ENCODE results near the gene PRTFDC1.
"Not testable (repeated sequence)": the region's sequence is repeated elsewhere in the genome, so short reads cannot be mapped to it uniquely, and the experiment has no call there.

Gene PRTFDC1

DNA sequence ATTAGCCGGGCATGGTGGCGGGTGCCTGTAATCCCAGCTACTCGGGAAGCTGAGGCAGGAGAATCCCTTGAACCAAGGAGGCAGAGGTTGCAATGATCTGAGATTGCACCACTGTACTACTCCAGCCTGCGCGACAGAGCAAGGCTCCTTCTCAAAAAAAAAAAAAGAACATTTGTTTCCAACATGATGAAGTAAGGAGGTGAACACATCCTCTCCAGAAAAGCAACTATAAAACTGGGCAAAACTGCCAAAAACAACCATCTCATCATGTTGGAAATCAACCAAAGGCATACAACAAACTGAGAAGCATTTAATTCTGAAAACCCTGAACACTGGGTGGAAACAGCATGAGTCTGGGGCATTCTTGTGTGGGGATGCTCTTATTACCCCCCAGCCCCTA lies 14.3 kb downstream of the PRTFDC1 start:
- Mint-ChIP-seq H3K36me3 (ENCODE audit: insufficient read depth) (no peaks in the 10 kb centered on the region), H3K27me3 (no peaks in the 10 kb centered on the region), H3K9me3 (no peaks in the 10 kb centered on the region), H3K4me3 (no peak overlapping the region), H3K4me1 (ENCODE audit: low read depth in 2 of 2) (peaks cover 0 to 7% of the 10 kb centered on the region in 2 donors), H3K27ac (peak overlapping the region in 1 of 2 donors; percentile 23)
- ATAC-seq (replicated peaks) (no peak), DNase-seq (no peak)

DNA sequence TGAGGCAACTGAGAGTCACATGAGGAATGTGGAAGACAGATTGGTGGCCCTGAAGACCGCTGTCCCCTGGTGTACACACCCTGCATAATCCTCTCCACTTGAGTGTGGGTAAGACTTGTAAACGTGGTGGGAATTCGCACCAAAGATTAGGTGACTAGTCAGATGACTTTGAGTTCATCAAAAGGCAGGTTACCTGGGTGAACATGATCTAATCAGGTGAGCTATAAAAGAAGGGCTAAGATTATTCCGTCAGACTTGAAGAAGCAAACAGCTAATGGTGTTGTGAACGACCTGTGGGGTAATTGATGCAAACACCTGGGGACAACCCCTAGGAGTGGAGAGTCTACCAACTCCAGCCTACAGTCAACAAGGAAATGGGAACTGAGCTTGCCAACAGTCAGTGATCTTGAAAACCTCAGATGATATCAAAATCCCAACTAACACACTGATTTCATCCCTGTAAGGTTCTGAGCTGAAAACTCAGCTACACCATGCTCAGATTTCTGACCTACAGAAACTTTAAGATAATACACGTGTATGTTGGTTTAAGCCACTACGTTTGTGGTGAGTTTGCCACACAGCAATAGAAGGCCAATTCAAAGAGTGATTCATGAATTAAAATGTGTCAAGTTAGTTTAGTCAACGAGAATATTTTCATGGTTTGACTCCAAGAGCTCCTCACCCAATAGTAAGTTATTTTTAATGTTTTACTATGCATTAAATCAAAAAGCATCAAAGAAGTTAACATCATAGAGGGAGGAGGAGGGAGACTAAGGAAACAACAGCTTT lies 16.7 kb downstream of the PRTFDC1 start:
- H3K36me3 Mint-ChIP-seq (ENCODE audit: insufficient read depth): no peaks in the 10 kb centered on the region
- ATAC-seq (replicated peaks) (no peak), DNase-seq (no peak)
- no peaks in the 10 kb centered on the region for H3K9me3 Mint-ChIP-seq
- H3K27ac Mint-ChIP-seq: no peak overlapping the region
- no peak overlapping the region for H3K4me3 Mint-ChIP-seq
- H3K4me1 Mint-ChIP-seq (ENCODE audit: low read depth in 2 of 2): peaks cover 0 to 7% of the 10 kb centered on the region in 2 donors
- H3K27me3 Mint-ChIP-seq: no peaks in the 10 kb centered on the region

DNA sequence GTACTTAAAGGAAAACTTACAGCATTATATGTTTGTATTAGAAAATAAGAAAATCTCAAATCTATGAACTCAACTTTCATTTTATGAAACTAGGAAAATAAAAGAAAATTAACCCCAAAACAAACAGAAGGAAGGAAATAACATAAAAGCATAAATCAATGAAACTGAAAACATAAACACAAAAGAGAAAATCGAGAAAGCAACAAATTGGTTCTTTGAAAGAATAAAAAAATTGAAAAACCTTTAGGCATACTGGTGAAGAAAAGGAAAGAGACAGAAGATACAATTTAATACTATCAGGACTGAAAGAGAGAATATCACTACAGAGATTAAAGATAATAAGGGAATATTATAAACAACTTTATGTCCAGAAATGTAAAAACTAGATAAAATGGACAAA lies 21.2 kb downstream of the PRTFDC1 start:
- H3K27ac Mint-ChIP-seq: no peak overlapping the region
- no peak overlapping the region for H3K4me3 Mint-ChIP-seq
- H3K36me3 Mint-ChIP-seq (ENCODE audit: insufficient read depth): no peaks in the 10 kb centered on the region
- ATAC-seq (replicated peaks) (no peak), DNase-seq (no peak)
- H3K9me3 Mint-ChIP-seq: no peaks in the 10 kb centered on the region
- H3K27me3 Mint-ChIP-seq: no peaks in the 10 kb centered on the region
- H3K4me1 Mint-ChIP-seq (ENCODE audit: low read depth in 2 of 2): peaks cover 11 to 12% of the 10 kb centered on the region in 2 donors

DNA sequence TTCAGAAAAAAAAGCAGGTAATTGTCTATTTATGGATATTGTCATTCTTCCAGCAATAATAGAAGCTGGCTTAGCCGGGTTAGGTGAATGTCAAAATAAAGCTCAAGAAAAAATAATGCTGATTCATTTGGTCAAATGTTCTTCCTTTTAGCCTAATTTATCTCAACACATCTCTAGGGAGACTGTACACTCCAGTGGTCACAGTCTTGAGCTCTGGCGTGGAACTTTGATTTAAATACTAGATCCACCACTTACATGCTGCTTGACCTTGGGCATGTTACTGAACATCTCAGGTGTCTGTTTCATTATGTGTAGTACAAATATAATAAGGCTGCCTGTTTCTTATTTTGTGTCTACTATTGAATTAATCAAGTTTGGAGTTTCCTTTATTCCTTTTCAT lies 22.0 kb downstream of the PRTFDC1 start:
- no peaks in the 10 kb centered on the region for H3K27me3 Mint-ChIP-seq
- H3K27ac Mint-ChIP-seq: no peak overlapping the region
- H3K36me3 Mint-ChIP-seq (ENCODE audit: insufficient read depth): no peaks in the 10 kb centered on the region
- ATAC-seq (replicated peaks): no peak
- no peaks in the 10 kb centered on the region for H3K9me3 Mint-ChIP-seq
- peaks cover 12 to 14% of the 10 kb centered on the region in 2 donors for H3K4me1 Mint-ChIP-seq (ENCODE audit: low read depth in 2 of 2)
- no peak for DNase-seq
- H3K4me3 Mint-ChIP-seq: no peak overlapping the region

DNA sequence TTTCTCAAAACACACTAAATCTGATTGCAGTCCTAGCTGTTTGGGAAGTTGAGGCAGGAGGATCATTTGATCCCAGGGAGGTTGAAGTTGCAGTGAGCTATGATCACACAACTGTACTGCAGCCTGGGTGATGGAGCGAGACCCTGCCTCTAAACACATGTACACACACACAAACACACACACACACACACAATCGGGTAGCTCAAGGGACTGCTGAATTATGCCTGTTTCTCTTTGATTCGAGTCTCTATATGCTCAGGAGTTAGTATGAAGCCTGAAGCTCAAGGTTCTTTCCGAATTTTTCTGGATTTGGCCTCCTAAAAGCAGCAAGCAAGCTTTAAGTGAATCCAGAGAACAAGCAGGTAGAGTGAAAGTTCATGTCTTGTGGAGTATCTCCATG lies 22.5 kb downstream of the PRTFDC1 start:
- no peak overlapping the region for H3K27ac Mint-ChIP-seq
- no peaks in the 10 kb centered on the region for H3K9me3 Mint-ChIP-seq
- no peak overlapping the region for H3K4me3 Mint-ChIP-seq

DNA sequence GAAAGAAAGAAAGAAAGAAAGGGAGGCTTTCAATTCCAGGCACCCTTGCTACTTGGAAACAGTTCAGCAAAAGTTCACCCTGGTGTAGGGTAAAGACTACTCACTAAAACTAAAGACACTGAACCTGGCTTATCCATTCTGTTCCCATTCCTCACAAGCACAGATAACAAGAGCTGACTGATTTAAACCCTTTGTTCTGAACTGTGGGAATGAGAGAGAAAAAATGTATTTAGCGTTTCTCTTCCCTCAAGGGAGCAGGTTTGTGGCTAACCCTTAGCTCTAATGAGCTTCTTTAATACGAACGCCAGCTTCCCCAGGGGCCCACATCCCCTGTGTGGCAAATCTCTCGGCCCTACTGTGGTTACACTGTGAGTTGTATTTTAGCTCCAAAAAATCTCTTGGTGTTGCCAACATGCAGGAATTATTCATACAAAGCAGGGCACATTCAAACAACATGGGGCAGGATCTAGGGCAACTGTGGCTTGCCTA lies 23.3 kb downstream of the PRTFDC1 start:
- no peaks in the 10 kb centered on the region for H3K36me3 Mint-ChIP-seq (ENCODE audit: insufficient read depth)
- peak overlapping the region in 1 of 2 donors; percentile 21 for H3K4me3 Mint-ChIP-seq
- no peak overlapping the region for H3K27ac Mint-ChIP-seq
- no peak for ATAC-seq (replicated peaks)
- no peaks in the 10 kb centered on the region for H3K27me3 Mint-ChIP-seq
- DNase-seq: no peak
- peaks cover 11 to 12% of the 10 kb centered on the region in 2 donors for H3K4me1 Mint-ChIP-seq (ENCODE audit: low read depth in 2 of 2)
- peaks cover 0 to 2% of the 10 kb centered on the region in 2 donors for H3K9me3 Mint-ChIP-seq

More for the DNA sequence above, 22.5 kb downstream of the PRTFDC1 start:
- DNase-seq (no peak), ATAC-seq (replicated peaks) (no peak)
- no peaks in the 10 kb centered on the region for H3K27me3 Mint-ChIP-seq
- no peaks in the 10 kb centered on the region for H3K36me3 Mint-ChIP-seq (ENCODE audit: insufficient read depth)
- peaks cover 12 to 14% of the 10 kb centered on the region in 2 donors for H3K4me1 Mint-ChIP-seq (ENCODE audit: low read depth in 2 of 2)

DNA sequence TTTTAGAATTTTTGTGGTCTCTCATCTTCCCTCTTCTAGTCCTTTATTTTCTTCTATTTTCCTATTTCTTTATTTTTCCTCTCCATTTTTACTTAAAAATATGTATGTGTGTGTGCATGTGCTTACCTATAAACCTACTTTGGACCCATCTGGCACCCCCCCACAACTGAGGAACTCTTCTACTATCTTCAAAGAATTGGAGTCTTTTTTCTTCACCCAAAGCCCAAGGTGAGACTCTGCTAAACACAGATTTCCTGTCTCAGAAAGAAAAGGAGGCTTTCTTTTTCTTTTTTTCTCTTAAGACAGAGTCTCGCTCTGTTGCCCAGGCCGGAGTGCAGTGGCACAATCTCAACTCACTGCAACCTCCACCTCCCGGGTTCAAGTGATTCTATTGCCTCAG lies 24.2 kb downstream of the PRTFDC1 start:
- Mint-ChIP-seq H3K9me3 (peaks cover 0 to 5% of the 10 kb centered on the region in 2 donors), H3K27me3 (no peaks in the 10 kb centered on the region), H3K36me3 (ENCODE audit: insufficient read depth) (no peaks in the 10 kb centered on the region), H3K27ac (peak overlapping the region; percentile 4 to 64), H3K4me3 (peak overlapping the region in 1 of 2 donors; percentile 45), H3K4me1 (ENCODE audit: low read depth in 2 of 2) (peaks cover 11 to 12% of the 10 kb centered on the region in 2 donors)
- ATAC-seq (replicated peaks) (peak; percentile 27), DNase-seq (no peak)

DNA sequence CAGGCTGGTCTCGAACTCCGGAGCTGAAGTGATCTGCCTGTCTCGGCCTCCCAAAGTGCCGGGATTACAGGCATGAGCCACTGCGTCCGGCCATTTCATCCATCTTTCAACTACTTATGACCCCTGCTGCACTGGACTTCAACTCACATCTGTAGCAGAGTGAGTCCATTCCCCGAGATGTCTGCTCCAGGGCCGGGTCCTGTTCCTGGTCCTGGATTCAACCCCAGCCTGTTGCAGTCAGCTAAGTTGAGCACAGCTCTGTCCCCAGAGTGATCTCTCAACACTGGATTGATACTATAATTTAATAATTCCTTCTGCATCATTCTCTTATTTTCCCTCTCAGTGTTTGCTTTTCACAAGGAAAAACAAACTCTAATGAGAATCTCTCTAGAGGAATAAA lies 25.8 kb downstream of the PRTFDC1 start:
- H3K4me1 Mint-ChIP-seq (ENCODE audit: low read depth in 2 of 2): peaks cover 11 to 14% of the 10 kb centered on the region in 2 donors
- H3K4me3 Mint-ChIP-seq: no peak overlapping the region
- no peak for ATAC-seq (replicated peaks)
- no peak overlapping the region for H3K27ac Mint-ChIP-seq
- DNase-seq: no peak
- H3K36me3 Mint-ChIP-seq (ENCODE audit: insufficient read depth): no peaks in the 10 kb centered on the region
- H3K9me3 Mint-ChIP-seq: peaks cover 0 to 5% of the 10 kb centered on the region in 2 donors
- no peaks in the 10 kb centered on the region for H3K27me3 Mint-ChIP-seq

DNA sequence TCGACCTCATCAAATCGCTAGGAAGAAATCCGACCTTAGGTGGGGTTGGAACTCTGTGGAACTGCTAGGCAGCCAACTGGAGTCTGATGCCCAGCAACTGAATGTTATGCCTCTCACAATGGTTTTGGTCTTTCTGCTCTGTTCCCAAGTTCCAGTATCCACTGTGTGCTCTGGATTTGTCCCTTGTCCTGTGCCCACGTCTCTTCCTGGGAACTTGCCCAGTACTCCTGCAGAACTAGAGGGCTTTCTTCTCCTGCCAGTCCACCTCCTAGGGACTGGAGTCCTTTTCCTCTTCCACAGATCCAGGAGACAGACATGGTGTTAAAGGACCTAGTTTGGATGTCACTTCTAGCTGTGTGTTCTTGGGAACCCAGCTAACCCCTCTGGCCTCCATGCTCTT lies 26.6 kb downstream of the PRTFDC1 start:
- H3K4me1 Mint-ChIP-seq (ENCODE audit: low read depth in 2 of 2): peaks cover 18 to 21% of the 10 kb centered on the region in 2 donors
- no peak for DNase-seq
- no peak overlapping the region for H3K27ac Mint-ChIP-seq
- no peaks in the 10 kb centered on the region for H3K27me3 Mint-ChIP-seq
- peaks cover 0 to 5% of the 10 kb centered on the region in 2 donors for H3K9me3 Mint-ChIP-seq
- H3K4me3 Mint-ChIP-seq: no peak overlapping the region
- no peak for ATAC-seq (replicated peaks)
- H3K36me3 Mint-ChIP-seq (ENCODE audit: insufficient read depth): no peaks in the 10 kb centered on the region

DNA sequence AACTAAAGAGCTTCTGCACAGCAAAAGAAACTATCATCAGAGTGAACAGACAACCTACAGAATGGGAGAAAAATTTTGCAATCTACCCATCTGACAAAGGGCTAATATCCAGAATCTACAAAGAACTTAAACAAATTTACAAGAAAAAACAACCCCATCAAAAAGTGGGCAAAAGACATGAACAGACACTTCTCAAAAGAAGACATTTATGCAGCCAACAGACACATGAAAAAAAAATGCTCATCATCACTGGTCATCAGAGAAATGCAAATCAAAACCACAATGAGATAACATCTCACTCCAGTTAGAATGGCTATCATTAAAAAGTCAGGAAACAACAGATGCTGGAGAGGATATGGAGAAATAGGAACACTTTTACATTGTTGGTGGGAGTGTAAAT lies 27.9 kb downstream of the PRTFDC1 start:
- not testable (repeated sequence) for H3K27ac Mint-ChIP-seq; ATAC-seq (replicated peaks)

DNA sequence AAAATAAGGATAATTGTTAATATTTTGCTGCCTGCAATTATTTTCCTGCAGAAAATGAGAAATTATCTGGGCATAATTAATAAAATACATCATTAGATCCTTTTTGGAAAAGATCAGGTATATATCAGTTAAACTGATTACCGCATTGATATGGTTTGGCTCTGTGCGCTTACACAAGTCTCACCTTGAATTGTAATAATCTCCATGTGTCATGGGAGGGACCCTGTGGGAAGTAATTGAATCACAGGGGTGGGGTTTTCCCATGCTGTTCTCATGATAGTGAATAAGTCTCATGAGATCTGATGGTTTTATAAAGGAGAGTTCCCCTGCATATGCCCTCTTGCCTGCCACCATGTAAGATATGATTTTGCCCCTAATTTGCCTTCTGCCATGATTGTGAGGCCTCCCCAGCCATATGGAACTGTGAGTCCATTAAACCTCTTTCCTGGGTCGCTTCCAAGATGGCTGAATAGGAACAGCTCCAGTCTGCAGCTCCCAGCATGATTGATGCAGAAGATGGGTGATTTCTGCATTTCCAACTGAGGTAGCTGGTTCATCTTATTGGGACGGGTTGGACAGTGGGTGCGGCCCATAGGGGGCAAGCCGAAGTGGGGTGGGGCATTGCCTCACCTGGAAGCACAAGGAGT lies 30.1 kb downstream of the PRTFDC1 start:
- not testable (repeated sequence) for H3K36me3 Mint-ChIP-seq (ENCODE audit: insufficient read depth); ATAC-seq (replicated peaks); DNase-seq; H3K27me3 Mint-ChIP-seq; H3K4me3 Mint-ChIP-seq; H3K9me3 Mint-ChIP-seq
- Mint-ChIP-seq H3K4me1 (ENCODE audit: low read depth in 2 of 2) (peaks cover 13 to 16% of the 10 kb centered on the region in 2 donors), H3K27ac (peak overlapping the region in 1 of 2 donors; percentile 44)

More for the DNA sequence above, 27.9 kb downstream of the PRTFDC1 start:
- not testable (repeated sequence) for H3K9me3 Mint-ChIP-seq; H3K4me3 Mint-ChIP-seq; H3K36me3 Mint-ChIP-seq (ENCODE audit: insufficient read depth); DNase-seq; H3K27me3 Mint-ChIP-seq
- peaks cover 19 to 26% of the 10 kb centered on the region in 2 donors for H3K4me1 Mint-ChIP-seq (ENCODE audit: low read depth in 2 of 2)

DNA sequence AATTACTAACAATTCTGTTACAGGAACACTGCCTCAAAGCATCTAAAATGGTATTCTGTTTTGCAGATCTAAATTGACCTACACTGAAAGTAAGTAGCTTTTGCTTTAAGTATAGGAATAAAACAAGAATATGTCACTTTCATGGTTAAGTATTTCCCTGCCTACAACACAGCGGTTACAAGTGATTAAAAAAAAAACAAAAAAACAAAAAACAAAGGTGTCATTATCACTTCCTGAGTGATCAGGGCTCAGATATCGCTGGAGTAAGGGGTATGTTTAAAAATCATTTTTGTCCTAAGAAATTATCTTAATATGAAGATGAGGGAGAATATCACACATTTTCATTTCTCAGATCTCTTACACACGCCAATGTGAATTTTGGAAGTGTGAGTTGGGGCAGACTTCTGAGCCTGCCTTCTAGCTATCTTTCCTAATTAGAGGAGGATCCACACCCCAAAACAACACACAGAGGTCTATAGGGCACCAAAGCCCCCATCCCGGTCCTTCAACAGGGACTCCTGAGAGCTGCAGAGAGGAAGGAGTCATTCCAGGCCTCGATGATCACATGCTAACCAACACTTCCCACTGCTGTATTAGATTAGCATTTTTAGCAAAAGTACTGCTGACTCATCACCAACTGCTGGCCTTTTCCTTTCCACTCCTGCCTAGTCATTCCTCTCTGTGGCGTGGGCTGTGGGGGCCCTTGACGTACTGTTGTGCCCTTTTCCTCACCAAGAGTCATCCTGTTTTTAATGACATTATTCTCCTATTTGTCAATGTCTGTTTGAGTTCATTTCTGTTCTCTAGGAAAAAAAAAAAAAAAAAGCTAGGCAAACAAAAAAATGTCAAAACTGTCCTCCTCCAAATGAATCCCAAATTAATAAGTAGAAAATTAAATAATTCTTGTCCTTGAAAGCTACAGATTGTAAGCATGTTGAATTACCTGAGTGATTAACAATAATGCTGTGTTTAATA lies 31.2 kb downstream of the PRTFDC1 start:
- Mint-ChIP-seq H3K27me3 (no peaks in the 10 kb centered on the region), H3K4me1 (ENCODE audit: low read depth in 2 of 2) (peaks cover 11 to 16% of the 10 kb centered on the region in 2 donors), H3K27ac (peak overlapping the region; percentile 16 to 56), H3K36me3 (ENCODE audit: insufficient read depth) (no peaks in the 10 kb centered on the region), H3K9me3 (peaks cover 0 to 5% of the 10 kb centered on the region in 2 donors), H3K4me3 (peak overlapping the region; percentile 31 to 62)
- ATAC-seq (replicated peaks) (peak; percentile 67), DNase-seq (no peak)

DNA sequence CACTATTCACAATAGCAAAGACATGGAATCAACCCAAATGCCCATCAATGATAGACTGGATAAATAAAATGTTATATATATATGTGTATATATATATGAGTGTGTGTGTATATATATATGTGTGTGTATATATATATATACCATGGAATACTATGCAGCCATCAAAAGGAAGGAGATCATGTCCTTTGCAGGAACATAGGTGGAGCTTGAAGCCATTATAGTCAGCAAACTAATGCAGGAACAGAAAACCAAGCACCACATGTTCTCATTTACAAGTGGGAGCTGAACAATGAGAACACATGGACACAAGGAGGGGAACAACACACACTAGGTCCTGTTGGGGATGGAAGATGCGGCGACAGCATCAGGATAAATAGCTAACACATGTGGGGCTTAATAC lies 32.2 kb downstream of the PRTFDC1 start:
- not testable (repeated sequence) for H3K27ac Mint-ChIP-seq; ATAC-seq (replicated peaks); DNase-seq; H3K36me3 Mint-ChIP-seq (ENCODE audit: insufficient read depth); H3K4me3 Mint-ChIP-seq; H3K9me3 Mint-ChIP-seq; H3K27me3 Mint-ChIP-seq
- H3K4me1 Mint-ChIP-seq (ENCODE audit: low read depth in 2 of 2): peaks cover 8 to 16% of the 10 kb centered on the region in 2 donors
